NOMO-1 (cell line): ENCODE results near the gene MSI2.

Source experiments
- DNase-seq, 2 experiments: peaks; one replicate each; lab custom pipeline; 2025; ENCODE audit not compliant: unreplicated experiment in 2 of 2; lab: John Stamatoyannopoulos, UW

Gene MSI2

GRCh38 chr17:57559634-57560318 lies 303.5 kb downstream of the MSI2 start:
- DNase-seq = peak; percentile 16 to 53

- DNase-seq = no peak
These were observed 304.0 kb downstream of the MSI2 start for GRCh38 chr17:57560319-57560705.

GRCh38 chr17:57561072-57561861 lies 304.9 kb downstream of the MSI2 start:
- peak in 1 of 2 experiments; percentile 37 for DNase-seq

- DNase-seq = no peak
These were observed 305.9 kb downstream of the MSI2 start for GRCh38 chr17:57562184-57562698.

- DNase-seq = no peak
These were observed 307.6 kb downstream of the MSI2 start for GRCh38 chr17:57563958-57564357.

GRCh38 chr17:57565176-57565575 lies 308.9 kb downstream of the MSI2 start:
- DNase-seq = no peak

GRCh38 chr17:57566721-57567120 lies 310.4 kb downstream of the MSI2 start:
- no peak for DNase-seq

- DNase-seq = no peak
These were observed 310.9 kb downstream of the MSI2 start for GRCh38 chr17:57567251-57567650.

- no peak for DNase-seq
These were observed 312.0 kb downstream of the MSI2 start for GRCh38 chr17:57568340-57568739.

GRCh38 chr17:57569021-57569420 lies 312.7 kb downstream of the MSI2 start:
- DNase-seq = no peak

- no peak for DNase-seq
These were observed 313.5 kb downstream of the MSI2 start for GRCh38 chr17:57569853-57570252.

GRCh38 chr17:57570724-57571344 lies 314.5 kb downstream of the MSI2 start:
- no peak for DNase-seq

GRCh38 chr17:57572062-57572461 lies 315.7 kb downstream of the MSI2 start:
- no peak for DNase-seq

- DNase-seq = no peak
These were observed 316.3 kb downstream of the MSI2 start for GRCh38 chr17:57572600-57572999.

- DNase-seq = no peak
These were observed 317.8 kb downstream of the MSI2 start for GRCh38 chr17:57574040-57574513.

GRCh38 chr17:57576744-57577143 lies 320.4 kb downstream of the MSI2 start:
- DNase-seq = peak in 1 of 2 experiments; percentile 29

- DNase-seq = peak; percentile 68 to 69
These were observed 321.7 kb downstream of the MSI2 start for GRCh38 chr17:57577751-57578607.

GRCh38 chr17:57578608-57579225 lies 322.4 kb downstream of the MSI2 start:
- DNase-seq = peak; percentile 70 to 71

GRCh38 chr17:57579245-57579644 lies 322.9 kb downstream of the MSI2 start:
- DNase-seq = no peak
